ENCODE data around the gene HDAC9.

DNA sequence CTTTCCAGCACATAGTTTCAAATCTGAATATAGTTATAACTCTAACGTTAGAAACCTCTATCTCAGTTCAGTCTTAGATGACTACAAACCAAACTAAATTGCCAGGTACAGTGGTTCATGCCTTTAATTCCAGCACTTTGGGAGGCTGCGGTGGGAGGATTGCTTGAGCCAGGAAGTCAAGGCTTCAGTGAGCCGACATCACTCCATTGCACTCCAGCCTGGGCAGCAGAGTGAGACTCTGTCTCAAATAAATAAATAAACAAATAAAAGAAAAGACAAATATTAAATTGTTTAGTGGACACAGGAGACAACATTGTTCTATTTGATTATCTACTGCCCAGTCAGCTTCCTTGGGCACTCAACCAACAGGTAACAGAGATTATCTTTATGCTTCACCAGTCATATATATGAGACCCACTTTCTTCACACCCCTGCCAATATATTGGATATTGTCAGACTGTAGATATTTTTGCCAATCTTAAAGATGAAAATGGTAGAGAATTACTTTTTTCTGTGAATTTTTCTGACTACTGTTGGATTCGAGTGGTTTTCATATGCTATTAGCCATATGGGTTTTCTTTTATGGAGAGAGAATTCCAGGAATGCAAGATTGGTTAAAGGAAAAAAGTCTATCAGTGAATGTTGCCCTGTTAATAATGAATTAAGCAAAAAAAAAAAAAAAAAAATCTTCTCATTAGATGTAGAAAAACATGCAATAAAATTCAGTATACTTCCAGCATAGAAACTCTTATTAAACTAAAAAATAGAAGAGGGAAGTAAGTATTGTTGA lies 16.0 kb downstream of the HDAC9 start:
- TF ChIP-seq POLR2AphosphoS5 (IDR thresholded peaks at IDR 0.05) (no peak), CTCF (IDR thresholded peaks at IDR 0.05) (no peak)

All from prostate gland (tissue), 2 donors.